ENCODE data around the gene SPRING1.

Gene SPRING1

GRCh38 chr12:116718655-116719454 is 19.0 kb downstream of the SPRING1 start:
- Histone ChIP-seq H3K9me3 (ENCODE audit: low read length) (no peaks in the 10 kb centered on the region), H3K27me3 (ENCODE audit: control insufficient read depth in 1 of 2, insufficient read depth in 2 of 2, low read length in 2 of 2) (no peaks in the 10 kb centered on the region), H3K9ac (ENCODE audit: low read length) (no peak overlapping the region), H3K4me1 (ENCODE audit: insufficient read depth, low read length) (peaks cover 25% of the 10 kb centered on the region), H3K27ac (ENCODE audit: low read depth, low read length) (no peak overlapping the region), H3K4me3 (ENCODE audit: low read depth in 1 of 2, low read length in 2 of 2) (no peak overlapping the region), H3K36me3 (ENCODE audit: insufficient read depth, low read length) (peaks cover 13% of the 10 kb centered on the region)

- Histone ChIP-seq H3K27ac (ENCODE audit: low read depth, low read length) (no peak overlapping the region), H3K36me3 (ENCODE audit: insufficient read depth, low read length) (peaks cover 9% of the 10 kb centered on the region), H3K27me3 (ENCODE audit: control insufficient read depth in 1 of 2, insufficient read depth in 2 of 2, low read length in 2 of 2) (no peaks in the 10 kb centered on the region), H3K4me1 (ENCODE audit: insufficient read depth, low read length) (peaks cover 25% of the 10 kb centered on the region), H3K9ac (ENCODE audit: low read length) (no peak overlapping the region), H3K9me3 (ENCODE audit: low read length) (no peaks in the 10 kb centered on the region), H3K4me3 (ENCODE audit: low read depth in 1 of 2, low read length in 2 of 2) (peak overlapping the region in 1 of 2 donors; percentile 6)
Measured at GRCh38 chr12:116717466-116718437, 20.1 kb downstream of the SPRING1 start.

GRCh38 chr12:116714175-116714574 is 23.7 kb downstream of the SPRING1 start:
- peaks cover 10% of the 10 kb centered on the region for H3K36me3 ChIP-seq (ENCODE audit: insufficient read depth, low read length)
- H3K27me3 ChIP-seq (ENCODE audit: control insufficient read depth in 1 of 2, insufficient read depth in 2 of 2, low read length in 2 of 2): no peaks in the 10 kb centered on the region
- H3K4me3 ChIP-seq (ENCODE audit: low read depth in 1 of 2, low read length in 2 of 2): no peak overlapping the region
- no peaks in the 10 kb centered on the region for H3K9me3 ChIP-seq (ENCODE audit: low read length)
- H3K4me1 ChIP-seq (ENCODE audit: insufficient read depth, low read length): peaks cover 16% of the 10 kb centered on the region
- no peak overlapping the region for H3K27ac ChIP-seq (ENCODE audit: low read depth, low read length)
- no peak overlapping the region for H3K9ac ChIP-seq (ENCODE audit: low read length)

GRCh38 chr12:116713527-116713926 is 24.3 kb downstream of the SPRING1 start:
- H3K27ac ChIP-seq (ENCODE audit: low read depth, low read length): no peak overlapping the region
- no peaks in the 10 kb centered on the region for H3K9me3 ChIP-seq (ENCODE audit: low read length)
- no peaks in the 10 kb centered on the region for H3K27me3 ChIP-seq (ENCODE audit: control insufficient read depth in 1 of 2, insufficient read depth in 2 of 2, low read length in 2 of 2)
- peaks cover 16% of the 10 kb centered on the region for H3K4me1 ChIP-seq (ENCODE audit: insufficient read depth, low read length)
- H3K4me3 ChIP-seq (ENCODE audit: low read depth in 1 of 2, low read length in 2 of 2): no peak overlapping the region
- H3K9ac ChIP-seq (ENCODE audit: low read length): no peak overlapping the region
- H3K36me3 ChIP-seq (ENCODE audit: insufficient read depth, low read length): peaks cover 10% of the 10 kb centered on the region

- peaks cover 10% of the 10 kb centered on the region for H3K36me3 ChIP-seq (ENCODE audit: insufficient read depth, low read length)
- H3K9ac ChIP-seq (ENCODE audit: low read length): no peak overlapping the region
- H3K4me1 ChIP-seq (ENCODE audit: insufficient read depth, low read length): peaks cover 13% of the 10 kb centered on the region
Measured at GRCh38 chr12:116712458-116713303, 25.2 kb downstream of the SPRING1 start.

GRCh38 chr12:116710370-116711150 is 27.3 kb downstream of the SPRING1 start:
- Histone ChIP-seq H3K9me3 (ENCODE audit: low read length) (no peaks in the 10 kb centered on the region), H3K27ac (ENCODE audit: low read depth, low read length) (no peak overlapping the region), H3K4me1 (ENCODE audit: insufficient read depth, low read length) (peaks cover 13% of the 10 kb centered on the region), H3K27me3 (ENCODE audit: control insufficient read depth in 1 of 2, insufficient read depth in 2 of 2, low read length in 2 of 2) (no peaks in the 10 kb centered on the region), H3K9ac (ENCODE audit: low read length) (no peak overlapping the region), H3K36me3 (ENCODE audit: insufficient read depth, low read length) (peaks cover 6% of the 10 kb centered on the region), H3K4me3 (ENCODE audit: low read depth in 1 of 2, low read length in 2 of 2) (no peak overlapping the region)

More at GRCh38 chr12:116712458-116713303, 25.2 kb downstream of the SPRING1 start:
- H3K9me3 ChIP-seq (ENCODE audit: low read length): no peaks in the 10 kb centered on the region
- no peak overlapping the region for H3K27ac ChIP-seq (ENCODE audit: low read depth, low read length)
- no peaks in the 10 kb centered on the region for H3K27me3 ChIP-seq (ENCODE audit: control insufficient read depth in 1 of 2, insufficient read depth in 2 of 2, low read length in 2 of 2)
- no peak overlapping the region for H3K4me3 ChIP-seq (ENCODE audit: low read depth in 1 of 2, low read length in 2 of 2)

GRCh38 chr12:116709768-116710167 is 28.1 kb downstream of the SPRING1 start:
- H3K4me3 ChIP-seq (ENCODE audit: low read depth in 1 of 2, low read length in 2 of 2): no peak overlapping the region

GRCh38 chr12:116708826-116709756 is 28.8 kb downstream of the SPRING1 start:
- H3K9ac ChIP-seq (ENCODE audit: low read length): no peak overlapping the region
- H3K4me3 ChIP-seq (ENCODE audit: low read depth in 1 of 2, low read length in 2 of 2): peak overlapping the region in 1 of 2 donors; percentile 42
- no peaks in the 10 kb centered on the region for H3K9me3 ChIP-seq (ENCODE audit: low read length)
- H3K4me1 ChIP-seq (ENCODE audit: insufficient read depth, low read length): peaks cover 13% of the 10 kb centered on the region
- H3K27me3 ChIP-seq (ENCODE audit: control insufficient read depth in 1 of 2, insufficient read depth in 2 of 2, low read length in 2 of 2): no peaks in the 10 kb centered on the region
- H3K36me3 ChIP-seq (ENCODE audit: insufficient read depth, low read length): peaks cover 6% of the 10 kb centered on the region
- H3K27ac ChIP-seq (ENCODE audit: low read depth, low read length): no peak overlapping the region

More at GRCh38 chr12:116709768-116710167, 28.1 kb downstream of the SPRING1 start:
- Histone ChIP-seq H3K4me1 (ENCODE audit: insufficient read depth, low read length) (peaks cover 13% of the 10 kb centered on the region), H3K9ac (ENCODE audit: low read length) (no peak overlapping the region), H3K9me3 (ENCODE audit: low read length) (no peaks in the 10 kb centered on the region), H3K27me3 (ENCODE audit: control insufficient read depth in 1 of 2, insufficient read depth in 2 of 2, low read length in 2 of 2) (no peaks in the 10 kb centered on the region), H3K36me3 (ENCODE audit: insufficient read depth, low read length) (peaks cover 6% of the 10 kb centered on the region), H3K27ac (ENCODE audit: low read depth, low read length) (no peak overlapping the region)

- Histone ChIP-seq H3K27ac (ENCODE audit: low read depth, low read length) (no peak overlapping the region), H3K4me3 (ENCODE audit: low read depth in 1 of 2, low read length in 2 of 2) (no peak overlapping the region)
Measured at GRCh38 chr12:116707751-116708150, 30.1 kb downstream of the SPRING1 start.

More at GRCh38 chr12:116707751-116708150, 30.1 kb downstream of the SPRING1 start:
- Histone ChIP-seq H3K27me3 (ENCODE audit: control insufficient read depth in 1 of 2, insufficient read depth in 2 of 2, low read length in 2 of 2) (no peaks in the 10 kb centered on the region), H3K9ac (ENCODE audit: low read length) (no peak overlapping the region), H3K36me3 (ENCODE audit: insufficient read depth, low read length) (peaks cover 5% of the 10 kb centered on the region), H3K4me1 (ENCODE audit: insufficient read depth, low read length) (peaks cover 13% of the 10 kb centered on the region), H3K9me3 (ENCODE audit: low read length) (no peaks in the 10 kb centered on the region)
